Measurements from ENCODE around the gene SUCLG2. TPM values are rescaled to one million over a fixed set of nuclear protein-coding genes. Genes with fewer than 3 reads are reported as not detected.

The SUCLG2 gene
- total and polyA plus RNA-seq, 9 of the 15 experiments (the other 6 are each of a cell fraction or from before 2014, with no cell fraction given) = 10.1 to 41.4 (median 29.0) TPM

GRCh38 chr3:67380118-67380517, 274.3 kb downstream of the SUCLG2 start:
- Histone ChIP-seq H3K9ac (ENCODE audit: insufficient read depth in 1 of 2, low read depth in 2 of 2, low read length in 2 of 2) (no peak overlapping the region), H3K4me3 (no peak overlapping the region), H3K36me3 (ENCODE audit: control insufficient read depth, insufficient read depth, low read length) (no peaks in the 10 kb centered on the region; the same call in 2 of the 3 replicates), H3K4me2 (ENCODE audit: insufficient read depth, low read length) (no peak overlapping the region), H4K20me1 (replicated peaks; ENCODE audit: control insufficient read depth, insufficient read depth, low read length) (no peaks in the 10 kb centered on the region; the same call in 1 of the 2 replicates), H3K9me1 (ENCODE audit: control insufficient read depth, insufficient read depth, low read length) (no peaks in the 10 kb centered on the region), H3K79me2 (ENCODE audit: control insufficient read depth, insufficient read depth, low read length) (no peaks in the 10 kb centered on the region), H2AFZ (ENCODE audit: low read depth, low read length) (no peak overlapping the region), H3K9me3 (replicated peaks; ENCODE audit: control insufficient read depth, insufficient read depth, low read depth, low read length) (no peaks in the 10 kb centered on the region), H3K27ac (ENCODE audit: extremely low read depth, low read depth, low read length) (no peak overlapping the region), H3K27me3 (ENCODE audit: control insufficient read depth in 2 of 2, insufficient read depth in 2 of 2, low read length in 2 of 2) (no peaks in the 10 kb centered on the region), H3K4me1 (replicated peaks in 1 of 2; ENCODE audit: control insufficient read depth in 2 of 2, insufficient read depth in 2 of 2, low read length in 2 of 2) (no peaks in the 10 kb centered on the region)
- ChIA-PET CTCF (ENCODE audit: low intra/inter-chr PET ratio) (no interaction called here), POLR2A (no interaction called here)
- TF ChIP-seq MXI1 (IDR thresholded peaks at IDR 0.05; ENCODE audit: low read depth, low read length) (no peak), HDAC1 (IDR thresholded peaks at IDR 0.05) (no peak), DEAF1 (CRISPR knock-in tag; IDR thresholded peaks at IDR 0.05) (no peak), CHD1 (IDR thresholded peaks at IDR 0.05; ENCODE audit: low read length) (no peak), JUN (IDR thresholded peaks at IDR 0.05; ENCODE audit: borderline replicate concordance, low read depth, low read length) (no peak), JUN (CRISPR knock-in tag; IDR thresholded peaks at IDR 0.05; ENCODE audit: borderline replicate concordance) (no peak), ZNF512 (tag; IDR thresholded peaks at IDR 0.05) (no peak), GTF2B (IDR thresholded peaks at IDR 0.05; ENCODE audit: extremely low read depth, insufficient read length) (no peak), EZH2 (IDR thresholded peaks at IDR 0.05; ENCODE audit: borderline replicate concordance, low read depth, low read length) (no peak), ILK (tag; IDR thresholded peaks at IDR 0.05; ENCODE audit: borderline replicate concordance, low read depth) (no peak), HMG20A (CRISPR knock-in tag; conservative IDR thresholded peaks at IDR 0.05) (no peak), POLR2H (tag; IDR thresholded peaks at IDR 0.05; ENCODE audit: low read depth) (no peak), KLF16 (IDR thresholded peaks at IDR 0.05) (no peak), VEZF1 (CRISPR knock-in tag; IDR thresholded peaks at IDR 0.05) (no peak)
- FAIRE-seq (no peak), ATAC-seq (no peak), DNase-seq (ENCODE audit: extremely low read depth in 1 of 4, low spot score in 3 of 4) (no peak)
- in situ Hi-C loops (cut with MboI) (no loop called here), intact Hi-C loops (cut with micrococcal nuclease) (loop anchor here (5.0 kb wide), 1 partner anchor 1497 kb away; no protein-coding TSS in a partner anchor)
- BruUV-seq (replicated peaks) = no TSS peak
- WGBS (ENCODE audit: insufficient coverage, low coverage, missing lambda C conversion rate) = 86% methylated on average over 1 of the region's 2 CpGs

Measured in K562 (cell line).